ENCODE measurements around the gene SNX4. TPM values are rescaled to one million over a fixed set of nuclear protein-coding genes. Genes with fewer than 3 reads are reported as not detected.
"Not testable (repeated sequence)": the region's sequence is repeated elsewhere in the genome, so short reads cannot be mapped to it uniquely, and the experiment has no call there.

Gene SNX4
- total RNA-seq, 6 experiments from 2014 or later, result 27.4 to 38.4 (median 33.2) TPM

DNA sequence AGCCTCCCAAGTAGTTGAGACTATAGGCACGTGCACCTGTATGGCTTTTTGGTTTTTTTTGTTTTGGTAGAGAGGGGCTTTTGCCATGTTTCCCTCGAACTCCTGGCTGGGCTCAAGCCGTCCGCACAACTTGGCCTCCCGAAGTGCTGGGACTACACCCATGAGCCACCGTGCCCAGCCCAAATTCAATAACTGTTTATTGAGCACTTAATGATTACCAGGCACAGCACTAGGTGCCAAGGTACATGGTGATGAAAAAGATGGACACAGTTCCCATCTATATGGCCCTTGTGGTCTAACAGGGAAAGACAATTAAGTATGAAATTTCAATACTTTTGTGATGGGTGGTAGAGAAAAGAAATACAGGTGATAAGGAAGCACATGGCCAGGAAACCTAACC, 109.1 kb downstream of the SNX4 start:
- no peak overlapping the region for H3K27ac ChIP-seq
- H3K4me1 ChIP-seq, result no peaks in the 10 kb centered on the region
- no peaks in the 10 kb centered on the region for H3K36me3 ChIP-seq
- WGBS (ENCODE audit: insufficient coverage, low coverage, low lambda C conversion rate, missing lambda C conversion rate), result 17% methylated on average over 6 of the region's 6 CpGs
- ATAC-seq (peak in 3 of 4 donors; percentile 35 to 61 (median 54)), DNase-seq (no peak)
- H3K27me3 ChIP-seq, result no peaks in the 10 kb centered on the region
- H3K9me3 ChIP-seq, result no peaks in the 10 kb centered on the region
- TF ChIP-seq, protein P1, sequence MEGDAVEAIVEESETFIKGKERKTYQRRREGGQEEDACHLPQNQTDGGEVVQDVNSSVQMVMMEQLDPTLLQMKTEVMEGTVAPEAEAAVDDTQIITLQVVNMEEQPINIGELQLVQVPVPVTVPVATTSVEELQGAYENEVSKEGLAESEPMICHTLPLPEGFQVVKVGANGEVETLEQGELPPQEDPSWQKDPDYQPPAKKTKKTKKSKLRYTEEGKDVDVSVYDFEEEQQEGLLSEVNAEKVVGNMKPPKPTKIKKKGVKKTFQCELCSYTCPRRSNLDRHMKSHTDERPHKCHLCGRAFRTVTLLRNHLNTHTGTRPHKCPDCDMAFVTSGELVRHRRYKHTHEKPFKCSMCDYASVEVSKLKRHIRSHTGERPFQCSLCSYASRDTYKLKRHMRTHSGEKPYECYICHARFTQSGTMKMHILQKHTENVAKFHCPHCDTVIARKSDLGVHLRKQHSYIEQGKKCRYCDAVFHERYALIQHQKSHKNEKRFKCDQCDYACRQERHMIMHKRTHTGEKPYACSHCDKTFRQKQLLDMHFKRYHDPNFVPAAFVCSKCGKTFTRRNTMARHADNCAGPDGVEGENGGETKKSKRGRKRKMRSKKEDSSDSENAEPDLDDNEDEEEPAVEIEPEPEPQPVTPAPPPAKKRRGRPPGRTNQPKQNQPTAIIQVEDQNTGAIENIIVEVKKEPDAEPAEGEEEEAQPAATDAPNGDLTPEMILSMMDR (IDR thresholded peaks at IDR 0.05), result peak in 1 of 4 donors; percentile 8
- TF ChIP-seq POLR2A (IDR thresholded peaks at IDR 0.05), result no peak
- intact Hi-C loops (cut with DNase I), result no loop called here
- no peak overlapping the region for H3K4me3 ChIP-seq

DNA sequence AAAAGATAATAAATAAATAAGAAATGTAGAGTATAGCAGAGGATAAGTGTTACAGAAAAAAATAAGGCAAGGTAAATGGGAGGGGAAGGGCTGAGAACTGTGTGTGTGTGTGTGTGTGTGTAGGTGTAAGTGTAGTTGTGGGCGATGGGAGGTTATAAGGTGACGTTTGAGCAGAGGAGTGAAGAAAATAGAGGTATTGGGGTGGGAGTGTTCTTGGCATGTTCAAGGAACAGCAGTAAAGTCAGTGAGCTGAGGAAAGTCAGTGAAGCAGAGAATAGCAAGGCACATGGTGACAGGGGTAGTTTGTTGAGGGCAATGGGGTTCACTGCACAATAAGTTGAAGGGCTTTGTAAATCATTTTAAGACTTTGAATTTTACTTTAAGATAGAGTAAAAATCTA, 113.9 kb downstream of the SNX4 start:
- H3K9me3 ChIP-seq, result no peaks in the 10 kb centered on the region
- no peak overlapping the region for H3K27ac ChIP-seq
- ATAC-seq (no peak), DNase-seq (no peak)
- TF ChIP-seq, protein P1 (IDR thresholded peaks at IDR 0.05), result no peak
- TF ChIP-seq POLR2A (IDR thresholded peaks at IDR 0.05), result no peak
- 92% methylated on average over 2 of the region's 2 CpGs for WGBS (ENCODE audit: insufficient coverage, low coverage, low lambda C conversion rate, missing lambda C conversion rate)
- no peaks in the 10 kb centered on the region for H3K4me1 ChIP-seq
- intact Hi-C loops (cut with DNase I), result no loop called here
- no peaks in the 10 kb centered on the region for H3K36me3 ChIP-seq
- no peak overlapping the region for H3K4me3 ChIP-seq
- no peaks in the 10 kb centered on the region for H3K27me3 ChIP-seq

DNA sequence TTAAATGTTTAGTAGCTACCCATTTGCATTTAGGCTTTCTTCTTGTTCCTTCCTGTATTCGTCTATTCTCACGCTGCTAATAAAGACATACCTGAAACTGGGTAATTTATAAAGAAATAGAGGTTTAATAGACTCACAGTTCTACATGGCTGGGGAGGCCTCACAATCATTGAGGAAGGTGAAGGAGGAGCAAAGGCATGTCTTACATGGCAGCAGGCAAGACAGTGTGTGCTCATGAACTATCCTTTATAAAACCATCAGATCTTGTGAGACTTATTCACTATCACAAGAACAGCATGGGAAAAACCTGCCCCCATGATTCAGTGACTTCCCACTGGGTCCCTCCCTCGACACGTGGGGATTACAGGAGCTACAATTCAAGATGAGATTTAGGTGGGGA, 114.5 kb downstream of the SNX4 start:
- H3K4me3 ChIP-seq; H3K27ac ChIP-seq; H3K27me3 ChIP-seq; DNase-seq; H3K4me1 ChIP-seq; H3K9me3 ChIP-seq; intact Hi-C loops (cut with DNase I); H3K36me3 ChIP-seq; ATAC-seq: not testable (repeated sequence)
- whole genome bisulfite sequencing (ENCODE audit: insufficient coverage, low coverage, low lambda C conversion rate, missing lambda C conversion rate), result 86% methylated on average over 4 of the region's 4 CpGs

DNA sequence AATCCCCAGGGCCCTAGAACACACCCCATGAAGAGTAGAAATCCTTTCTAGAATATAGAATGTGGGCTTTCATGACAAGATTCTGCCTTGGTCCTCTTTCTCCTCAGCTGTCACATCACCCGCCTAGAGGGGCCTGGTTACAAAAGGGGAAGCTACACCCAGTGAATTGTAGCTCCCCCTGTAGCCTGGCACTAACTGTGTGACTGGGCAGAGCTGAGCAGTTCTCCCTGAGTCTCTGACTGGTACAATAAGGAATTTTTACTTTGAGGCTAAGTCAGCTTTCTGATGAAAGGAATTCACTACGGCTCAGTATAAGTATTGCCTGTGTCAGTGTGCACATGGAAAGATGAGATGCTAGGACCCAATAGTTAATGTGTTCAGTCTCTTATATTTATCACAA, 116.2 kb downstream of the SNX4 start:
- DNase-seq (no peak), ATAC-seq (no peak)
- H3K9me3 ChIP-seq, result no peaks in the 10 kb centered on the region
- H3K27me3 ChIP-seq, result no peaks in the 10 kb centered on the region
- TF ChIP-seq, protein P1 (IDR thresholded peaks at IDR 0.05), result no peak
- TF ChIP-seq POLR2A (IDR thresholded peaks at IDR 0.05), result no peak
- H3K36me3 ChIP-seq, result no peaks in the 10 kb centered on the region
- intact Hi-C loops (cut with DNase I), result no loop called here
- 87% methylated on average over 2 of the region's 2 CpGs for WGBS (ENCODE audit: insufficient coverage, low coverage, low lambda C conversion rate, missing lambda C conversion rate)
- H3K4me3 ChIP-seq, result no peak overlapping the region
- H3K27ac ChIP-seq, result no peak overlapping the region
- no peaks in the 10 kb centered on the region for H3K4me1 ChIP-seq

DNA sequence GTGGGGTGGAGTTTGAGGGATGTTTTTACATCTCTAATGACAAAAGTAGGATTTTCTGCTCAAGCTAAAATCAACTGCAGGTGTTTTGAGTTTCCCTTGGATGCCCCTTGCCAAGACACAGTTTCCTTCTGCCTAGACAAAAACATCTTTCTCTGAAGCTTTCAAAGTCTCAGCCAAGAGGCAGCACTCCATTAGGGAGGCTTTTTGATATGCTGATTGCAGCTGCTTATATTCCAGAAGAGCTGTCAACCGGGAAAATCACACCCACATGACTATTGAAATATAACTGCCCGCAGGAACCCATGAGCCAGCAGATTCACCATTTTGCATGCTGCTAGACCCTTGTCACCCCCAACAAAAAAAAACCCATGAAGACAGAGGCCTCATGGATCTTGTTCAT, 117.4 kb downstream of the SNX4 start:
- TF ChIP-seq, protein P1 (IDR thresholded peaks at IDR 0.05), result no peak
- no peak for TF ChIP-seq POLR2A (IDR thresholded peaks at IDR 0.05)
- H3K36me3 ChIP-seq, result no peaks in the 10 kb centered on the region
- no peaks in the 10 kb centered on the region for H3K27me3 ChIP-seq
- DNase-seq (no peak), ATAC-seq (no peak)
- no CpG with 5 or more reads among the region's 2 CpGs for WGBS (ENCODE audit: insufficient coverage, low coverage, low lambda C conversion rate, missing lambda C conversion rate)
- H3K9me3 ChIP-seq, result no peaks in the 10 kb centered on the region
- intact Hi-C loops (cut with DNase I), result no loop called here
- no peak overlapping the region for H3K27ac ChIP-seq
- no peaks in the 10 kb centered on the region for H3K4me1 ChIP-seq
- no peak overlapping the region for H3K4me3 ChIP-seq

All from right lobe of liver (tissue), 6 donors.